Measurements from ENCODE around the gene GTF3C5.
"Not testable (repeated sequence)": the region's sequence is repeated elsewhere in the genome, so short reads cannot be mapped to it uniquely, and the experiment has no call there.

- not testable (repeated sequence) for TF ChIP-seq CTCF (IDR thresholded peaks at IDR 0.05; ENCODE audit: poor library complexity, severe bottlenecking); REST (IDR thresholded peaks at IDR 0.05; ENCODE audit: borderline replicate concordance); POLR2AphosphoS5 (IDR thresholded peaks at IDR 0.05); SMC3 (conservative IDR thresholded peaks at IDR 0.05; ENCODE audit: poor library complexity); RAD21 (conservative IDR thresholded peaks at IDR 0.05); MXI1 (conservative IDR thresholded peaks at IDR 0.05; ENCODE audit: poor library complexity, severe bottlenecking); EP300 (conservative IDR thresholded peaks at IDR 0.05; ENCODE audit: poor library complexity, severe bottlenecking); TAF1 (IDR thresholded peaks at IDR 0.05; ENCODE audit: low read depth)
These were observed 52.9 kb downstream of the GTF3C5 start for GRCh38 chr9:133083688-133084087.

Measured in neural cell (in vitro differentiated cells).